CD4-positive, alpha-beta T cell treated with Interleukin-15 for 1 hour (primary cell): ENCODE results near the gene DACT1.

ENCODE experiments used
- DNase-seq: peaks from one replicate; pipeline ENCODE4 v3.0.0-alpha.2; 2020

The DACT1 gene

GRCh38 chr14:58667900-58668299, 30.1 kb downstream of the DACT1 start:
- no peak for DNase-seq

DNA sequence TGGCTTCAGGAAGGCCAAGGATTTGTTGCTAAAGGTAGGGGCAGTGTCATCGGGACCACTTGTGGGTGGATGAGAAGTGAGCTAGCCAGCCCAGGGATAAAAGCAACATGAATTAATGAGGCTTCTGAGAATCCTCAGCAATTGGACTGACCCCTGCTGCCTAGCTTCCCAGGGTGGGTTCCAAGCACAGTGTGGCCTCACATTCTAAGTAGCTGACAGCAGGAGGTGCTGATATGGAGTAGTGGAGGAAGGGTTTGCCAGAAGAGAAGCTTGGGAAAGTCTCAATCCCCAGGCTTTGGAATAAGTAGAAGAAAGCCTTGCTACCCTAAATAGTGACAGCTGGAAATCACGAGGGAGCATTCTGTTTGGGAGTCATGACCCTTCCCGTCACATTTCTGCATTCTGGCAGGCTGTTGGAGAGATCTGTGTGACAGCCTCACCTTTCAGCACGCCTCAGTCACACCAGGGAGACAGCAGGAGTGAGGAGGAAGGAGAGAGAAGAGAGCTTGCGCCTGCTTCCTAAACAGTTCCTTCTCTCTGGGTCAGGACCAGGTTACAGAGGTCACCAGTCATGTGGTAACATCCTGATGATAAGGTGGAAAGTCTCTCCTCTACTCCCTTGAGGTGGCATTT, 31.2 kb downstream of the DACT1 start:
- no peak for DNase-seq

DNA sequence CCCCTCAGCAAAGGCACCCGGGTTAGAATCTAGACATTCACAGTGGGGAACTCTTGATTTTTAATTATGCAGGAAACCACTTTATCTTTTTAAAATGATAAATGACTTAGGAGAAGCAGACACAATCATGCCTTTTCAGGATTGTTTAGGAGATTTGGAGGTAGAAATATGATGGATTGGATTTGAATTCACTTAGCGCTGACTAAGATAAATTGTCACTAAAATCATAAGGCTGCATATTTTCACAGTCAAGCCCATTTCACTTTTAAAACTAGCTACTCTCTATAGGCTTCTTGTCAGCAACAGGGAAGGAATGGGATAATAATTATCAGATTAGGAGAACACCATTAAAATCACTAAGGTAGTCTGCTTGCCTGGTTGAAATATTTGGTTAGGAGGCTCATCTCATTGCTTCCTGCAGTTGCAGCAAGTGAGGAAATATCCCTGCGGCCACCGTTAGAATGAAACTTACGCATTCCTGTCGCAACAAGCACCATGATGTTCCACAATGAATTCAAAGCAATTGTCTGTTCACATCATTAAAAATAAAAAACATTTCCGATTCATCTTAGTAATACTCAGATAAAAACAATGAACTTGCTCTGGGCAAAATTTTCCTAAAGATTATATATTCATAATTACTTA, 31.9 kb downstream of the DACT1 start:
- DNase-seq = no peak

GRCh38 chr14:58671024-58671423, 33.3 kb downstream of the DACT1 start:
- DNase-seq = no peak

GRCh38 chr14:58671436-58671835, 33.7 kb downstream of the DACT1 start:
- no peak for DNase-seq

DNA sequence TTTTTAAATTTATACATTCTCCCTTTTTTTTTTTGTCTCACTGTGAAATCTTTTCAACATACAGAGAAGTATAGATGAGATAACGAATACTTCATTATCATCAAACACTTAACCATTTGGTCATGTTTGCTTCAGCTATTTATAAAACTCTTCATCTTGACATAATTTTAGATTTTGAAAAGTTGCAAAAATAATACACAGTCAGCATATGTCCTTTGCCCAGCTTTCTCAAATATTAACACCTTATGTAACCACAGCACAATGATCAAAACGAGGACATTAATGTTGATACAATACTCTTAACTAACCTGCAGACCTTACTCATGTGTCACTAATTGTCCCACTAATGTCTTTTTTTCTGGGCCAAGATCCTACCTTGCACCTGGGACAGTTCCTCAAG, 36.0 kb downstream of the DACT1 start:
- no peak for DNase-seq

DNA sequence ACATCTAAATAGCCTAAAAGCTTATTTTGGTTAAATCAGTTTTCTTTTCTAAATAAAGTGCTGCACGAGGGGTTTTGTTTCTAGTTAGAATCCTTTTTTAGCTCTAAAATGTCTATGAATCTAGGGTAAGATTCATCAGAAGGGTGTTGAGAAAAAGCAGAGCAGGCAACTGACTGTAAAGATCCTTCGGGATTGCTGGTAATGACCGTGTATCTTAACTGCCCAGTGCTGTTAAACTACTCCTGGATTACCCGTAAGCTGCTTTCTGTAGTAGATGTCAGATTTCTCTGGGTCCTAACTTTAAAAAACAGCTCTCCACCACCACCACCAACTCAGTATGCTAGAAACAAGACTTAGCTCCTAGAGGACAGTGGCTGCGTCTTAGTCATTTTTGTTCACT, 39.2 kb downstream of the DACT1 start:
- no peak for DNase-seq

- DNase-seq = no peak
These were observed 39.8 kb downstream of the DACT1 start for GRCh38 chr14:58677517-58677916.

- no peak for DNase-seq
These were observed 40.2 kb downstream of the DACT1 start for GRCh38 chr14:58677996-58678395.

DNA sequence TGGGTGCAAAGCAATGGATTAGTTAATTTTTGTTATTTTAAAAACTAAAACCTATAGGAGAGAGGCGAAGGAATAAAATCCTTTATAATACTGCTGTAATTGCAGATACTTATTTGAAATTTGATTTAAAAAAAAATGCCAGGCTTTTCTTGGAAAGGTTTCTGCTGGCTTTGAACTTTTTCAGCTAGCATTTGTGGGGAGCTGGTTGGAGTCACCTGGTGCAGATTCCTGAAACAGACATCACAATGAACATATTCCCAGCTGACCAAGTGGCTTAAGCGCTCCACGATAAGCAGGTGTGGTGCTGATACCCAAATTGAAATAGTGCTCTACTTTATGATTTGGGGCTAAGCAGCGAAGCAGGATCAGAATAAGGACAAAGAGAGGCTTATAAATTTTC, 42.9 kb downstream of the DACT1 start:
- DNase-seq = no peak

GRCh38 chr14:58687232-58687795, 49.6 kb downstream of the DACT1 start:
- no peak for DNase-seq

DNA sequence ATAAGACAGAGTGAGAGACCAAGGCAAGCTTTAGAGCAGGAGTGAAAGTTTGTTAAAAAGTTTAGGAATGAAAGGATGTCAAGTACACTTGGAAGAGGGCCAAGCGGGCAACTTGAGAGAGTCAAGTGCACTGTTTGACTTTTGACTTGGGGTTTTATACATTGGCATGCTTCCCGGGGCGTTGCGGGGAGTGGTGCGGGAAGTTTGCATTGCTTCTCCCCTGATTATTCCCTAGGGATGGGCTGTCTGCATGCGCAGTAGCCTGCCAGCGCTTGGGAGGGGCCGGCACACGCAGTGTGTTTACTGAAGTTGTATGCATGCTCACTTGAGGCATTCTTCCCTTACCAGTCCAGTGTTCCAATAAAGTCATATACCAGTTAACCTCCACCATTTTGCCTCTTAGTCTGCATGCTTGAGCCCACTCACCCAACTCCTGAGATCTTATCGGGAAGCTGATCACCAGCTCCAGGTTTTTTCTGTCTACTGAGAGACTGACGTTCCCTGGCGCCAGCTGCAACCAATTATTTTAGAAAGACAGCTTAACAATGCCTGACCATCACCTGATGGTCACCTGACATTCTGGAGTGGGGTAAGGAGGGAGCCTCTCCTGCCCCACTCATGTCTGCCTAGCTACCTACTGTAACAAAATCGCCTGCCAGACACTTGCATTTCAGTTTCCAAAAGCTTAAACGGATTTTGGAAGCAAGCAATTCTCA, 53.2 kb downstream of the DACT1 start:
- no peak for DNase-seq

GRCh38 chr14:58693048-58693447, 55.3 kb downstream of the DACT1 start:
- DNase-seq = no peak

GRCh38 chr14:58695514-58695913, 57.8 kb downstream of the DACT1 start:
- DNase-seq = no peak

DNA sequence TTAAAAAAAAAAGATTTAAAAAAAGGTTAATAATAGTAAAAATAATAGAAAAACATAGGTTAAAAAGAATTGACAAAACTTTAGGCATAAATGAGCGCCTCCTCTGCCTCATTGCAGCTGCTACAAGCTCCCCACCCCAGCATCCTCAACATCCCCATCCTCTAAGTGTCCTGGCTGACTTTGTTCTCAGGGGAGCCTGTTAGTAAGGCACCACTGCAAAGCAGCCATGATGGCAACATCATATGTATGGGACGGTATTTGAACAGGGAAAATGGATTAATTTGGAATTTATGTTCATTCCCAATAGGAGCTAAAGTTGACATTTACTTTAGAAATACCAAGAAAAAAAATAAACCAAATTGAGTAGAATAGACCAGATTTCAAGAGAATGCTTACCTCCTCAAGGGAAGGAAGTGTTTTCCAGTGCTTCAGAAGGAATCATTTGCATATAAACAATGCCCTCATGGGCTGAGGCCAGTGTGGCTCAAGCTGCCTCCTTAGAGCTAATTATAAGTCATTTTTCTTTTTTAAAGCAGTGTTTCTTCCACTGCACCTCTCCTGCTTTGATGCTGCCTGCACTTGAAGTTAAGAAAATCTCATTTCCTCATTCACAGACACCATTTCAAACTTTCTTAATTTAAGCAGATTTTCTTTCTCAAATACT, 59.6 kb downstream of the DACT1 start:
- no peak for DNase-seq
